ENCODE results near the gene SPPL3.
A peak's percentile ranks its signal among the peaks of the same experiment; 100 is the strongest.
"Not testable (repeated sequence)": the region's sequence is repeated elsewhere in the genome, so short reads cannot be mapped to it uniquely, and the experiment has no call there.

Gene SPPL3

DNA sequence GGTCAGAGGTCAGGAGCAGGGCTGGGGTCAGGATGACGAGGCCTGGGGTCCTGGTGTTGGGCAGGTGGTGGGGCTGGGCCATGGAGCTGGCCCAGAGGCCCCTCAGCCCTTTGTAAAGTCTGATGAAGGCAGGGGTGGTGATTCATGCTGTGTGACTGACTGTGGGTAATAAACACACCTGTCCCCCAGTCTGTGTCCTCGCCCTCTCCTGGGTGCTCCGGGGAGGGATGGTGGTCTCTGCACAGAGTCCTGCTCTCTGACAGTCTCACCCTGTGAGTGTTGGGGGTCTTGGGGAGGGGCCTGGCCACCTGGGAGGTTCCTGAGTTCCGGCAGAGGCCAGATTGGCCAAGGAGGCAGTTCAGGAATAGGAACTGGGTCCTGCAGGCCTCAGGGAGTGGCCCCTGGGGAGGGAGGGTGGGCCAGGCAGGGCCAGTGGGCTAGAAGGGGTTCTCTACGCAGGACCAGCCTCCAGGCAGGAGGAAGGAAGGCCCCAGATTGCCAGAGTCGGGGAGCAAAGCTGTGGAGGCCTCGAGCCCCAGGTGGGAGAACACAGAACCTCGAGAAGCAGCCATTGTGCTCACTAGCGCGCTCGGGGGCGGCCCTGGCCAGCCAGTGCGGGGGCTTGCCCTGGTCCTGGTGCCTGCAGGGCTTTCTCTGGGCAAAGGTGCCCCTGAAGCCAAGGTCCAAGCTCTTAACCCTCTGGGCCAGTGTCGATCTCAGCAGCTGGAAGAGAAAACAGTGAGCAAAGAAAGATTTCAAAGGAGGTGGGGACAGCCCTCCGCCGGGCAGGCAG lies 164.1 kb downstream of the SPPL3 start:
- DNase-seq = no peak

DNA sequence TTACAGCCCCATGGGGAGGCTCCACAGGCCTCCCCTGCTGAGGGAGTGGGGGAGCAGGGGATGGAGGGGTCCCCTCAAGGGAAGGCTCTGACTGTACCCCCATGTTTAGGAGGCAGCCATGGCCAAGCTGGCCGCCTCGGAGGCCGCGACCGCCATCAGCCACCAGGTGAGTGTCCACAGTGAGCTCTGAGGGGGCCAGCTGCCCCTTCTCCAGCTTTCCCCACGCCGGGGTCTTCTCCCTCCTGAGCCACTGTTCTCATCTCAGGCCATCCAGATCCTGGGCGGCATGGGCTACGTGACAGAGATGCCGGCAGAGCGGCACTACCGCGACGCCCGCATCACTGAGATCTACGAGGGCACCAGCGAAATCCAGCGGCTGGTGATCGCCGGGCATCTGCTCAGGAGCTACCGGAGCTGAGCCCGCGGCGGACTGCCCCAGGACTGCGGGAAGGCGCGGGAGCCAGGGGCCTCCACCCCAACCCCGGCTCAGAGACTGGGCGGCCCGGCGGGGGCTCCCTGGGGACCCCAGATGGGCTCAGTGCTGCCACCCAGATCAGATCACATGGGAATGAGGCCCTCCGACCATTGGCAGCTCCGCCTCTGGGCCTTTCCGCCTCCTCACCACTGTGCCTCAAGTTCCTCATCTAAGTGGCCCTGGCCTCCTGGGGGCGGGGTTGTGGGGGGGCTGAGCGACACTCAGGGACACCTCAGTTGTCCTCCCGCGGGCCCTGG lies 165.0 kb downstream of the SPPL3 start:
- no peak for DNase-seq

DNA sequence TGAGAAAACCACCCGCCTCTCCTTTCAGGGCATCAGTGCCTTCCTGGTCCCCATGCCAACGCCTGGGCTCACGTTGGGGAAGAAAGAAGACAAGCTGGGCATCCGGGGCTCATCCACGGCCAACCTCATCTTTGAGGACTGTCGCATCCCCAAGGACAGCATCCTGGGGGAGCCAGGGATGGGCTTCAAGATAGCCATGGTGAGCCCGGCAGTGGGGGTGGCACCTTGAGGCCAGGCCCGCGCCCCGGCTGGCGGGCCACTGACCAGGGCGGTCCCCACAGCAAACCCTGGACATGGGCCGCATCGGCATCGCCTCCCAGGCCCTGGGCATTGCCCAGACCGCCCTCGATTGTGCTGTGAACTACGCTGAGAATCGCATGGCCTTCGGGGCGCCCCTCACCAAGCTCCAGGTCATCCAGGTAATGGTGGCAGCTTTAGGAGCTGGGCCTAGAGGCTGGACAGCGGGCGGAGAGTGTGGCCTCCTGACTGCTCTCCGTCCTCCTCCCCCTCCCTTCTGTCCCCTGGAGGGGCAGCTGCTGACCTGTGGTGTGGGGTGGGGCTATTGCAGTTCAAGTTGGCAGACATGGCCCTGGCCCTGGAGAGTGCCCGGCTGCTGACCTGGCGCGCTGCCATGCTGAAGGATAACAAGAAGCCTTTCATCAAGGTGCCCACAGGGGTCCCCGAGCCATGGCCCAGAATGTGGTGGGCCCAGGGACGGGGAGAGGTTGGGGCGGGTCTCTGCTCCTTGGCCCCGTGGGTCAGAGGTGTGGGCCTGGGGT lies 165.7 kb downstream of the SPPL3 start:
- no peak for DNase-seq

DNA sequence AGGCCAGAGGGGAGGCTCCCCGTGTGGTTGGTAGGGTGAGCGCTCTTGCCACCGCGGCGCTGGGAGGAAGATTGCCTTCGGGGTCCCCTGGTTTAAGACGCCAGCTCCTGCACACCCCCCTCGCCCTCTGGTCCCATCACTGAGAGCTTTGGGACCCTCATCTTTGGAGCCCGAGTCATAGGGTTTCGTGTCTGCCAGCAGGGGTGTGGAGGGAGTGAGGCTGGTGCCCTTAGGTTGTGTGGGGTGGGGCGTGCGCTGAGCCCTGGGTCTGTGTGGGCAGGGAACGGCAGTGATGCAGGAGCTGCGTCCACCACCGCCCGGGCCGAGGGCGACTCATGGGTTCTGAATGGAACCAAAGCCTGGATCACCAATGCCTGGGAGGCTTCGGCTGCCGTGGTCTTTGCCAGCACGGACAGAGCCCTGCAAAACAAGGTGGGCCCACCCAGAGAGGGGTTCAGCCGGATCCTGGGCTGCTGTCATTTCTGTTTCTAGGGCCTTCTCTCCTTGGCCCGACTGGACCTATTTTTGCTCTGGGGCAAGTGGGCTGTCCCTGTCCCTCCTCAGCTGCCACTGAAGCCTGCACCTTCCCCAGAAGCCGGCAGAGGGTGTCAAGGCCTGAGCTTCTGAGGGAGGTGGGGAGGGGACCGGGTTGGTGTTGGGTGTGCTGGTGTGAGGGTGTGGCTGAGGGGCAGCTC lies 166.5 kb downstream of the SPPL3 start:
- no peak for DNase-seq

DNA sequence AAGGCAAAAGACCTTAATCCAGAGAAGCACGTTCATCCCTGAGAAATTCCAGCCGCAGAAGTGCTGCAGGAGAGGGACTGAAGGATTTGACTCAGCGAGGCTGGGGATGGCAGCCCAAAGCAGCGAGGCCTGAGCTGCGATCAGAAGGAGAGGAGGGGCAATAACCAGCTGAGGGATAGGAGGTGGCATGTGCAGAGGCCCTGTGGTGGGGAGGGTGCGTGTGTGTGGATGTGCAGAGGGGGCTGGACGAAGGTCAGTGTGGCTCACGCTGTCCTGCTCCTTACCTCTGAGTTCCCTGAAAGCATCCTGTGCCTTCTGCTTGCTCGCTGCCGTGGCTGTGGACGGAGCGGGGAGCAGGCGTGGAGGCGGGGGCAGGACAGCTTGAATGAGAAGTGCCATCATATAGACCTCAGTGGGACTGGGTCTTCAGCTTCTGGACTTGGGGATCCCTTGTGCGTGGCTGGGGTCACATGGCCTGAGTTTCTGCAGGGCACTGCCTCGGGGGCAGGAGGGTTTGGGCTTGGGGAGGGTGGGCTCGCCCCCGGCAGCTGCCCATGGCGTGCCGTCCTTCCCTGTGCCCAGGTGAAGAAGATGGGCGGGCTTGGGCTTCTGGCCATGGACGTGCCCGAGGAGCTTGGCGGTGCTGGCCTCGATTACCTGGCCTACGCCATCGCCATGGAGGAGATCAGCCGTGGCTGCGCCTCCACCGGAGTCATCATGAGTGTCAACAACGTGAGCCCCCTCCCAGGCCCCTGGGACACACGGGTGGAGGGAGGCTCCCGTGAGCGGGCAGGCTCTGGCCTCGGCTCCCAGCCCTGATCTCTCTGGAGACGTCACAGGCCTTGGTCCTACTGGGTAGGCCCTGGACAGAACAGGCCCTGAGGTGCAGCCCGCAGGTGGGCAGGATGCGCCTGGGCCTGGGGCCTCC lies 167.5 kb downstream of the SPPL3 start:
- DNase-seq = no peak

DNA sequence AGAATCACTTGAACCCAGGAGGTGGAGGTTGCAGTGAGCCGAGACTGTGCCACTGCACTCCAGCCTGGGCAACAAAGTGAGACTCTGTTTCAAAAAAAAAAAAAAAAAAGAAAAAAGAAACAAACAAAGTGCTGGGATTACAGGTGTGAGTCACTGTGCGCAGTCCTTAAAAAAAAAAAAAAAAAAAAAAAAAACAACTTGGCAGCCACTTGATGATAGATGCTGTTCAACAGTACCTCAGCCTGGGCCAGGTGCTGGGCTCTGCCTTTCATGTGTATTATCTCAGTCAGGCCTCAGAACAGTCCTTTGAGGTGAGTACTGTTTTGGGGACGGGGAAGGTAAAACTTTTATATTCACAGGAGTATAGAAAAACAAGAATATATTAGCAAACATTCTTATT lies 169.0 kb downstream of the SPPL3 start:
- DNase-seq = no peak

DNA sequence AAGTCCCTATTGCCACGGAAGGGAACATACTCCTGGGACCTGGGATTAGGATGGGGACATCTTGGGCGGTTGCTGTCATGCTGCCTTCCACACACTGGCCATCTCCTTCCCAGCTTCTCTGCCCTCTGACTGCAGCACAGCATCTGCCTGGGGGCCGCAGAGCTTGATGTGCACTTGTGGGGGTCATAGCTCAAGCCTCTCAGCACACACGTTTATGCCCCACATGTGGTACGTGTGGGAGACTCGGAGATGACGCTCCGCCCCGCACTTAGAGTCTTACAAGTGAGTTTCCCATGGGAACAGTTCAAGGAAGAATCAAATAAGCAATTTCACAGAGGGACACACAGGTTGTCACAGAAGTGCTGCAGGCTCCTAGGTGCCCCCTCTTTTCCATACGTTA lies 169.9 kb downstream of the SPPL3 start:
- DNase-seq = no peak

DNA sequence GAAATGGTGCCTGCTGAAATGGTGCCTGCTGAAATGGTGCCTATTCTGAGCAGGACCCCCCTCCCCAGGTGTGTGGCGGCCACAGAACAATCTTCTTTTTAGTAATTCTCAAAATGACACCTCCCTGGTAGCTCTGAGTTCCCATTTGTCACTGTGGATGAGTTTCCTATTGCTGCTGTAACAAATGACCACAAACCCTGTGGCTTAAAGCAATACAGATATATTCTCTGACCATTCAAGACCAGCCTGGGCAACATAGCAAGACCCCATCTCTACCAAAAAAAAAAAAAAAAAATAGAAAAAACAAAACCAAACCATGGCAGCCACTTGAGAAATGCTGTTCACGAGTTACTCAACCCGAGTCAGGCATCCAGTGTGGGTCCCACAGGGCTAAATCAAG lies 170.6 kb downstream of the SPPL3 start:
- DNase-seq = no peak

DNA sequence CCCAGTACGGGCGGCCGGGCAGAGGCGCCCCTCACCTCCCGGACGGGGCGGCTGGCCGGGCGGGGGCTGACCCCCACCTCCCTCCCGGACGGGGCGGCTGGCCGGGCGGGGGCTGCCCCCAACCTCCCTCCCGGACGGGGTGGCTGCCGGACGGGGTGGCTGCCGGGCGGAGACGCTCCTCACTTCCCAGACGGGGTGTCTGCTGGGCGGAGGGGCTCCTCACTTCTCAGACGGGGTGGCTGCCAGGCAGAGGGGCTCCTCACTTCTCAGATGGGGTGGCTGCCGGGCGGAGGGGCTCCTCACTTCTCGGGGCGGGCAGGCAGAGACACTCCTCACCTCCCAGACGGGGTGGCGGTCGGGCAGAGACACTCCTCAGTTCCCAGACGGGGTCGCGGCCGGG lies 172.0 kb downstream of the SPPL3 start:
- DNase-seq = not testable (repeated sequence)

DNA sequence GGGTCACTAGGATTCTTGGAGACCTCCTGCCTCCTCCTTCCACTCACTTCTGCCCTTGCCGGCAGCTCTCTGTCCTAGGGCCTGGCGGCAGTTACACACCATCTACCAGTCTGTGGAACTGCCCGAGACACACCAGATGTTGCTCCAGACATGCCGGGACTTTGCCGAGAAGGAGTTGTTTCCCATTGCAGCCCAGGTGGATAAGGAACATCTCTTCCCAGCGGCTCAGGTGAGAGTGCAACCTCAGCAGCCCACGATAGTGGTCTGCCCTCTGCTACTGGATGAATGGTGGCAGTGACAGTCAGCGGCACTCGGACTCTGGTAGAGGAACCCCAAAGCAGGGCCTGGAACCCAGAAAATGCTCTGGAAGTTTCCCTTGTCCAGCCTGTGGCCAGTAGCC lies 177.2 kb downstream of the SPPL3 start:
- DNase-seq = no peak

DNA sequence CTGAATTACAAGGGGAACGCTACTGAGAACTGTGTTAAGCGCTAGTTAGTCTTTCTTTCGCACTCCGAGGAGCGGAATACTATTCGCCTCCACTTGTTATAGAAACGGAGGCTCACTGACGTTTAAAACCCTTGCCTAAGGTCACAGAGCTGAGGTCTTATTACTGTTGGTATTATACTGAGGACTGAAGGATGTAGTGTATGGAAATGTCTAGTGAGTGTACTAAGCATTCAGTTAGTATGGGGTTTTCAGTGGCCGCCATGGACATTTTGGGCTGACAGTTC lies 177.7 kb downstream of the SPPL3 start:
- DNase-seq = no peak

DNA sequence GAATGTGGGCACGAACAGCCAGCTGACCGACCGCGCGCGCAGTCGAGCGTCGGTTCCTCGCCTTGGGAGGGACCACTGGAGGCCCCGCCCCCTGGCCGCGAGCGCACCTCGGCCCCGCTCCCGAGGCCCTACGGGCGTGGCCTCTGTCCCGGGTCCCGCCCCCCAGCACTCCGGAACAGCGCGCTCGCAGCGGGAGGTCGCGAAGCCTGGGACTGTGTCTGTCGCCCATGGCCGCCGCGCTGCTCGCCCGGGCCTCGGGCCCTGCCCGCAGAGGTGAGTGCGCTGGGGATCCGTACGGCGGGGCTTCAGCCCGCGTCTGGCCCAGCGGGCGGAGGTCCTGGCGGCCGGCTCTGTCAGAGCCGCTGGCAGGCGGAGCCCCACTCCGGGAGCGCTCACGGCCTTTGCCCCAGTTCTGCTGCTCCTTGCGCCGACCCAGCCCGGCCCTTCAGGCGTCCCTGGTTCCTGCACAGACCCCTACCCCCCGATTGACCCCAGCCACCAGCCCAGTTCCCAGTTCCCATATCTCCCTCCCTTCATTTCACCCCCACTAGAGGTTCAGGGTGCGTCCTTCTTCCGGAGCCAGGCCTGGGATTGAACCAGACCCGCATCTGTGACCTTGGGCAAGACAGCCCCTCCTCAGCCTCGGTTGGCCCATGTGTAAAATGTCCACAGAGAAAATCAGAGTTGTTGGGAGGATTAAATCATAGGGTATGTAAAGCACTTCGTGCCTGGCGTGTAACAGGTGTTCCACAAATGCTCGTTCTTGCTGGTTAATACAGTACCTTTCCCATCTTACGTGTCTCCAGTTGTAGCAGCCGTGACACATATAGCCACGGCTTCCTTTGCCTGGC lies 178.3 kb downstream of the SPPL3 start, which contains the start of gene ACADS:
Gene ACADS (plus strand): TSS at position 168 of the 851 bp plus-strand sequence. CDS start 60 bp downstream, at position 228.
- DNase-seq = peak; percentile 47

DNA sequence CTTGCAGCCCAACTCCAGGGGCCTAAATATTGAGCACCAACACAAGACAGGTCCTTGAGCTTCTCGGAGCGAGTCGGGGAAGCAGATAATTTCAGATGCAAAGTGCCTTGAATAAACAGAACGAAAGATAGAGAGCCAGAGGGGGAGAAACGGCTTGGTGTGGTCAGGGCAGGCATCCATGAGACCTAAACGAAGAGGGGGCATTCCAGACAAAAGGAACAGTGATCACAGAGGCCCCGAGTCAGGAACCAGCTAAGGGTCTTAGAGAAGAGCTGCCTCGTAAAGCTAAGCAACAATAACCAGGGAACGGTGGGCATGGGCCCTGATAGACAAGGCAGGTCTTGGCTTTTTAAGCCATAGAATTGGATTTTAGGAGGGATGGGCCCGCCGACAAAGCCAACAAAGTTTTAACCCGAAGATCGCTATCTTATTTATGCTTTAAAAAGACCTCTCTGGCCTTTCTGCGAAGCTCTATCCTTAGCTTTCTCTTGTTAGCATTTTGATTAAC lies 179.0 kb downstream of the SPPL3 start:
- no peak for DNase-seq

DNA sequence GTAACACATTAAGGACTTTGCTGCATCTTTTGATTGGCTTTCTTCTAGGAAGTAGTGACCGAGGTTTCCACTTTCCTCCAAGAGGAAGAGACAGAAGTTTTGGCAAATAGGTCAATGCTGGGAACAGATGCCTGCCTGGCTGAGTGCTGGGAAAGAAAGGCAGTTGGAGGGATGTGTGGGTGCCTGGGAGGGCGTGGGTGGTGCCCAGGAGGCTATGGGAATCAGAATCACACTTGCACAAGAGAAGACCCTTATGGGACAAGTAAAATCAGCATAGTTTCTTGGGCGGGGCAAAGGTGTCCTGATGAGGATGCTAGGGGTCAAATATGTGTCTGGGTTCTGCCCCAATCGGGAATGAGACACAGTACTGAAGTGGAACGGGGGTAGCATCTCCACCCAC lies 179.4 kb downstream of the SPPL3 start:
- no peak for DNase-seq

DNA sequence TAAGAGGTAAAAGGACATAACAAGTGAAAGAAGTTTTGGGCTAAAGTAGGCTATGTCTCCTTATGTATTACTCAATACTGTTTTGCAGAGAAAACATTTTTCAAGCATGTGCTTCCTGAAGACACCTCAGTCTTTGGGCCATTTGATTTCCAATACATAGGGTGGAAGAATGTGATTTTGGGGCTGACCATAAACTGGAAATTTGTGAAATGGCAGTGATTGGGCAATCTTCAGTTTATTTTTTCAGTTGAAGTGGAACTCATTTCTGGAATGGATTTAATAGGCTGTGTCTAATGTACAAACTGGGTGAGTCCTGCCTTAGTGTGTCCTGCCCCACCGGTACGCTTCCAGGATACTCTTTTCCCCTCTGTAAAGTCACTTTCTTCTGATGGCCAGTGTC lies 181.4 kb downstream of the SPPL3 start:
- DNase-seq = no peak

DNA sequence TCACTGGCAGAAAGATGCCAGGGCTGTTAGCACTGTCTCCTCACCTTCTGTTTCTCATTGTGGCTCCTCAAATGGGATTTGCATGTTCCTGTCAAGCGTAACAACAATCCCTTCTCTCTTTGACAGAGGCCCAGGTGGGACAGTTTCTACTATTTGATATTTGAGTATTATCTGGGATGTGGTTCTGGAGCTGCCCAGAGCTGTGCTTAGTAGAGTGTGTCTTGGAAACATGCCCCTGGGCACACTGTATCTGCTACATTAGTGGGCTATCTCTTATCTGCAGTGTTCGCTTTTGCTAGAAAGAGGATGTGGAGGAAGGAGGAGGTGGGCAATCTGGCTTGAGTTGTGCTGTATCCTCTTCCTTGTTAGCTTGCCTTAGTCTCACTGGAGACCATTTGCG lies 182.3 kb downstream of the SPPL3 start:
- DNase-seq = no peak

DNA sequence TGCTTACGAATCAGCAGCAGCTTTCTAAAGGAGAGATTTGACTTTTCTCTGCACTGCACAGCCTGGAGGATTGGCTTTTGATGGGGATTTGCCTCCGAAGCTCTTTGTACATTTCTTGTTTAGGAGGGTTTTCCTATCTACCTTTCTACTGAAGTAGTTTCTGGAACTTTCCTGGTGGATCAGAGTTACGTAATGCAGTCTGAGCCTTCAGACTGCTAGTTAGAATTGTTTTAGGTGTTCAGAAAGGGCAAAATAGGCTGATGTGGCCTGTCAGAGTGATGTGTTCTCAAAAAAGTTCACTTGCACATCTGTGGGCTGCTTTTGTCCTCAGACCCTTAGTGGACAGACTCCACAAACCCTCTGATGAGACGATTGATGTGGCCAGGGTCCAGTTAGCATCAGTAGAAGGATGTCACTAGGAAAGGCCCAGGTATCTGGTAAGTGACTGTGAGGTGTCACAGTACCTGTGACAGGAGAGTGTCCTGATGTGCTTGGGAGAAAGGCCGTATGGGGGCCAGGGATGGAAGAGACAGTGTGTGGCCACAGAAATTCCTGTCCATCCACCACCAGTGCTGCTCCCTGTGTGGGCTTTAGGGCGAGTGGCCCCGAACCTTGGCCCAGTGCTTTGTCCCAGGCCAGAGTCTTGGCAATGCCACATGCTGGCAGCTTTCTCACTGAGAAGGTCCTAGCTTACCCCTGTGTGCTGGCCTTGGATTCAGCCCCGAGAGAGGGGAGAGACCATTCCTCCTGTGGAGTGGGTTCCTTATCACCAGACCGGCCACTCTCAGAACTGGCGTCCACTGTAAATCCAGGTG lies 183.0 kb downstream of the SPPL3 start:
- DNase-seq = no peak

DNA sequence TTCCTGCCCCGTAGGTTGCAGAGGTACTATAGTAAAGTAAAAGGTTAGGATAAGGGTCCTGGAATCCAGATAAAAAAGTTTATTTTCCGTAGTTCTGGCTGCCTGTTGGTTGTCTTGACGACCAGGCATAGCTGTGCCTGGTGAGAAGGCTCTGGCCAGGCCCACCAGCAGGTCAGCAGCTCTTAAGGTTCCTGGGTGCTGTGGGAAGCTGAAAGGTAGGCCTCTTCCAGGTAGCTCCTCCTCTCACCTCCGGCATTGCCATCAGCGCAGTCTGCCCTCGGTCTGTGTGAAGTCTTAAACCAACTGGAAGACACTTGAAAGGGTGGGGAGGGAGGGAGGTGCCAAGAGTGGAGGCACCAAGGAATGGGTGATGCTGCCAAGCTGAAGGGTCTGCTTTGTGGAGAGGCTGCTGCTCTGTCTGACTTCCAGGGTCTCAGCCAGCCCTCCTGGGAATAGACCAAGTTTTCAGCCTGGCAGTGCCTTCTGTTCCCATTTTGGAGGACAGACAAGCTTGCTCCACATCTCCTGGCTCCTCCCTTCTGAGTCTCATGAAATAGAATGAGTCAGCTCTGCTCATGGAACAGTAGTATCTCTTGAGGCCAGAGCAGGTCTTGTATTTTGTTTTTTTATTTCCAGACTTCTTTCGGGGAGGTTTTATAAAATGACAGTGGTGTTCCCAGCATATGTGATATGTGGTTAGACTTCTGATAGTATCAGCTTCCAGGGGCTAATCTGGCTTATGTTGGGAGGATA lies 183.7 kb downstream of the SPPL3 start:
- no peak for DNase-seq

All from NCI-H1694 treated with DMSO at 0.1 percent for 48 hours (cell line).